HepG2 (cell line): ENCODE measurements around the gene PKD1L1. TPM values are rescaled to one million over a fixed set of nuclear protein-coding genes. Genes with fewer than 3 reads are reported as not detected.

Source experiments
- ATF7 ChIP-seq, 2 experiments: fragments of 450-650 bp in 1 of 2; sonication (generic) in 1 of 2; formaldehyde crosslinking in 1 of 2; IDR thresholded peaks; 2 replicates each; pipeline versions ENCODE4 v1.4.0 to v1.6.1; 2016 to 2020; ENCODE audit warnings: antibody characterized with exemption in 1 of 2, mild to moderate bottlenecking in 1 of 2, missing genetic modification reagents in 1 of 2
- CEBPB ChIP-seq: IDR thresholded peaks from 2 replicates; pipeline ENCODE4 v1.6.1; 2011; ENCODE audit warnings: low read depth, low read length, improper control_type of control experiment, borderline replicate concordance
- DMAP1 ChIP-seq: IDR thresholded peaks from 2 replicates; pipeline ENCODE4 v1.6.1; 2016
- GATAD1 ChIP-seq: IDR thresholded peaks from 2 replicates; pipeline ENCODE4 v1.6.1; 2016; ENCODE audit warnings: missing genetic modification reagents, missing compliant biosample characterization
- GZF1 ChIP-seq: sonication (generic); formaldehyde crosslinking; IDR thresholded peaks from 2 replicates; pipeline ENCODE4 v1.5.1; 2020; ENCODE audit warnings: mild to moderate bottlenecking, missing genetic modification reagents
- IKZF4 ChIP-seq: sonication (generic); formaldehyde crosslinking; IDR thresholded peaks from 2 replicates; pipeline ENCODE4 v1.5.1; 2020; ENCODE audit warnings: borderline replicate concordance, mild to moderate bottlenecking, low read depth, missing genetic modification reagents; ENCODE audit errors: not compliant biosample characterization
- KMT2B ChIP-seq: IDR thresholded peaks from 2 replicates; pipeline ENCODE4 v1.6.1; 2016; ENCODE audit warnings: missing genetic modification reagents, missing compliant biosample characterization
- NONO ChIP-seq, 2 experiments: fragments of 450-650 bp in 1 of 2; sonication (generic) in 1 of 2; formaldehyde crosslinking in 1 of 2; IDR thresholded peaks in 1 of 2; conservative IDR thresholded peaks in 1 of 2; 2 replicates each; pipeline versions ENCODE4 v1.6.1 to v1.8.0; 2017 to 2022; ENCODE audit warnings: mild to moderate bottlenecking in 1 of 2, missing genetic modification reagents in 1 of 2, moderate library complexity in 1 of 2
- NR1H2 ChIP-seq: sonication (generic); formaldehyde crosslinking; IDR thresholded peaks from 2 replicates; pipeline ENCODE4 v1.8.1; 2022; ENCODE audit warnings: low read depth, missing genetic modification reagents, borderline replicate concordance
- SP1 ChIP-seq, 2 experiments: fragments of 450-650 bp in 1 of 2; sonication (generic) in 1 of 2; formaldehyde crosslinking in 1 of 2; IDR thresholded peaks; 2 replicates each; pipeline versions ENCODE4 v1.4.0 to v1.6.1; 2016 to 2020; ENCODE audit warnings: missing genetic modification reagents in 1 of 2
- ZFP1 ChIP-seq: IDR thresholded peaks from 2 replicates; pipeline ENCODE4 v1.6.1; 2016
- ZMYM2 ChIP-seq: sonication (generic); formaldehyde crosslinking; IDR thresholded peaks from 2 replicates; pipeline ENCODE4 v1.8.0; 2022; ENCODE audit warnings: mild to moderate bottlenecking, missing genetic modification reagents
- ZNF17 ChIP-seq: sonication (generic); formaldehyde crosslinking; IDR thresholded peaks from 2 replicates; pipeline ENCODE4 v1.5.0; 2020; ENCODE audit warnings: mild to moderate bottlenecking, missing genetic modification reagents
- ZNF383 ChIP-seq: sonication (generic); formaldehyde crosslinking; IDR thresholded peaks from 2 replicates; pipeline ENCODE4 v1.4.0; 2020; ENCODE audit warnings: missing genetic modification reagents, mild to moderate bottlenecking, borderline replicate concordance
- ZNF563 ChIP-seq: sonication (generic); formaldehyde crosslinking; IDR thresholded peaks from 2 replicates; pipeline ENCODE4 v1.8.0; 2022; ENCODE audit warnings: mild to moderate bottlenecking, moderate library complexity, missing genetic modification reagents
- ZNF564 ChIP-seq: sonication (generic); formaldehyde crosslinking; IDR thresholded peaks from 2 replicates; pipeline ENCODE4 v1.8.1; 2023; ENCODE audit warnings: mild to moderate bottlenecking, missing genetic modification reagents
- ZSCAN31 ChIP-seq: sonication (generic); formaldehyde crosslinking; IDR thresholded peaks from 2 replicates; pipeline ENCODE4 v1.5.0; 2020; ENCODE audit warnings: low read depth, mild to moderate bottlenecking, missing genetic modification reagents
- polyA plus RNA-seq, 8 experiments: library from polyadenylated mRNA; depleted of rRNA in 3 of 8; stranded (reverse) in 7 of 8; unstranded in 1 of 8; fragments of >200 nt; fragmentation: Illumina TruSeq in 4 of 8; extraction: Trizol in 4 of 8; gene quantifications; 2 replicates each; pipeline versions ENCODE4 v1.2.1 to v1.2.3, GENCODE V29; 2011 to 2016; ENCODE audit warnings: low read depth in 4 of 8, missing spikeins in 1 of 8, mixed read lengths in 1 of 8; ENCODE audit not compliant: insufficient read depth in 1 of 8
- total RNA-seq, 5 experiments: library from RNA; depleted of rRNA; stranded (reverse); fragments of >200 nt; fragmentation: Illumina TruSeq; extraction: Trizol; gene quantifications; 2 replicates each; pipeline ENCODE4 v1.2.3, GENCODE V29; 2016; ENCODE audit warnings: low read depth in 1 of 5
- TF ChIP-seq, protein P1 (sequence below): sonication (generic); formaldehyde crosslinking; IDR thresholded peaks from 2 replicates; pipeline ENCODE4 v1.8.1; 2023; ENCODE audit warnings: mild to moderate bottlenecking, missing genetic modification reagents
- TF ChIP-seq, protein P2 (sequence below): fragments of 450-650 bp; IDR thresholded peaks from 2 replicates; pipeline ENCODE4 v1.6.1; 2017
- TF ChIP-seq, protein P3 (sequence below): sonication (generic); formaldehyde crosslinking; IDR thresholded peaks from 2 replicates; pipeline ENCODE4 v1.4.0; 2020; ENCODE audit warnings: missing genetic modification reagents; ENCODE audit errors: not compliant biosample characterization
- TF ChIP-seq, protein P4 (sequence below): sonication (generic); formaldehyde crosslinking; IDR thresholded peaks from 2 replicates; pipeline ENCODE4 v1.4.0; 2020; ENCODE audit warnings: mild to moderate bottlenecking, missing genetic modification reagents, borderline replicate concordance

Gene PKD1L1
- total and polyA plus RNA-seq, 2 of the 13 experiments (the other 11 are each of a cell fraction or from before 2014, with no cell fraction given), result 0.01 TPM; not detected in 1

DNA sequence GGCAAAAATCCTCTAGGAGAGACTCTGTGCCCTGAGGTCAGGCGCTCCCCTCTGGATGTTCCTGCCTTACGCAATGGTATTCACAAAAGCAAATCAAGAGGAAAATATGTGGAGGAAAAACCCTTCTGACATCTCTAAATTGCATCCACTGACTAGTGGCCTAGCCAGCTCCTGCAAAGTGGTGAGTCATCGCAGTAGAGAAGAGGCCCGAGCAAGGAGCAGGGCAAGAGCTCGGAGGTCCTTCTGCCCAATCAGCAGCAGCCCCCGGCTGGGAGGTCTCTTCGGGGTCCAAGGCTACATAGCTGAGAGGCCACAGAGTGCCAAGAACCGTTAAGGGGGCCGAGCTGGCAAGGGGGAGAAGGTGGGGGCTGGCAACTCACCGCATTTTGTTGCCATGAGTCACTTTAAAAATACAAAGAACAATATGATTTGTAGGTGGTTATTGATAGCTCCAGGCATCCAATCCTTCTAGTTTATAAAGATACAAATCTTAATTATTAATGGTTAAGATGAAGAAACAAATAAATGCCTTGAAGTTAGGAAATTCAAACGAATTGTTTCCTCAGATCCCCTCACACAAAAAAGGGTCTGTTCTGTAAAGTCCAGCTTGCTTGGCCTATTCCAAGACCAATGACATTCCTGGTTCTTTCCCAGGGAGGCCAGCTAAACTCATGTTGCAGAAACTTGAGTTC lies 161.6 kb downstream of the PKD1L1 start (continued):
- TF ChIP-seq NONO (IDR thresholded peaks at IDR 0.05) (no peak), NONO (CRISPR knock-in tag; conservative IDR thresholded peaks at IDR 0.05) (no peak), GZF1 (no peak), ZSCAN31 (CRISPR knock-in tag) (no peak), ZNF383 (CRISPR knock-in tag) (no peak), ZNF564 (CRISPR knock-in tag) (0 out of 2 replicates have a peak, but pooled peaks have one; percentile 37), ZNF17 (CRISPR knock-in tag) (no peak), GATAD1 (CRISPR knock-in tag) (no peak), KMT2B (CRISPR knock-in tag) (no peak), ATF7 (IDR thresholded peaks at IDR 0.05) (no peak), ATF7 (CRISPR knock-in tag; IDR thresholded peaks at IDR 0.05) (no peak), ZFP1 (CRISPR knock-in tag) (no peak), NR1H2 (CRISPR knock-in tag) (no peak), ZNF563 (CRISPR knock-in tag) (no peak), CEBPB (peak; percentile 88), SP1 (IDR thresholded peaks at IDR 0.05) (no peak), SP1 (CRISPR knock-in tag; IDR thresholded peaks at IDR 0.05) (no peak), ZMYM2 (CRISPR knock-in tag) (peak; percentile 69; the same call in 1 of the 2 replicates), IKZF4 (no peak), DMAP1 (CRISPR knock-in tag) (no peak; the same call in 1 of the 2 replicates)
- TF ChIP-seq, protein P1, sequence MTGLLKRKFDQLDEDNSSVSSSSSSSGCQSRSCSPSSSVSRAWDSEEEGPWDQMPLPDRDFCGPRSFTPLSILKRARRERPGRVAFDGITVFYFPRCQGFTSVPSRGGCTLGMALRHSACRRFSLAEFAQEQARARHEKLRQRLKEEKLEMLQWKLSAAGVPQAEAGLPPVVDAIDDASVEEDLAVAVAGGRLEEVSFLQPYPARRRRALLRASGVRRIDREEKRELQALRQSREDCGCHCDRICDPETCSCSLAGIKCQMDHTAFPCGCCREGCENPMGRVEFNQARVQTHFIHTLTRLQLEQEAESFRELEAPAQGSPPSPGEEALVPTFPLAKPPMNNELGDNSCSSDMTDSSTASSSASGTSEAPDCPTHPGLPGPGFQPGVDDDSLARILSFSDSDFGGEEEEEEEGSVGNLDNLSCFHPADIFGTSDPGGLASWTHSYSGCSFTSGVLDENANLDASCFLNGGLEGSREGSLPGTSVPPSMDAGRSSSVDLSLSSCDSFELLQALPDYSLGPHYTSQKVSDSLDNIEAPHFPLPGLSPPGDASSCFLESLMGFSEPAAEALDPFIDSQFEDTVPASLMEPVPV (CRISPR knock-in tag), result no peak
- TF ChIP-seq, protein P2, sequence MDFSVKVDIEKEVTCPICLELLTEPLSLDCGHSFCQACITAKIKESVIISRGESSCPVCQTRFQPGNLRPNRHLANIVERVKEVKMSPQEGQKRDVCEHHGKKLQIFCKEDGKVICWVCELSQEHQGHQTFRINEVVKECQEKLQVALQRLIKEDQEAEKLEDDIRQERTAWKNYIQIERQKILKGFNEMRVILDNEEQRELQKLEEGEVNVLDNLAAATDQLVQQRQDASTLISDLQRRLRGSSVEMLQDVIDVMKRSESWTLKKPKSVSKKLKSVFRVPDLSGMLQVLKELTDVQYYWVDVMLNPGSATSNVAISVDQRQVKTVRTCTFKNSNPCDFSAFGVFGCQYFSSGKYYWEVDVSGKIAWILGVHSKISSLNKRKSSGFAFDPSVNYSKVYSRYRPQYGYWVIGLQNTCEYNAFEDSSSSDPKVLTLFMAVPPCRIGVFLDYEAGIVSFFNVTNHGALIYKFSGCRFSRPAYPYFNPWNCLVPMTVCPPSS, result no peak
- TF ChIP-seq, protein P3, sequence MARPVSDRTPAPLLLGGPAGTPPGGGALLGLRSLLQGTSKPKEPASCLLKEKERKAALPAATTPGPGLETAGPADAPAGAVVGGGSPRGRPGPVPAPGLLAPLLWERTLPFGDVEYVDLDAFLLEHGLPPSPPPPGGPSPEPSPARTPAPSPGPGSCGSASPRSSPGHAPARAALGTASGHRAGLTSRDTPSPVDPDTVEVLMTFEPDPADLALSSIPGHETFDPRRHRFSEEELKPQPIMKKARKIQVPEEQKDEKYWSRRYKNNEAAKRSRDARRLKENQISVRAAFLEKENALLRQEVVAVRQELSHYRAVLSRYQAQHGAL, result no peak
- TF ChIP-seq, protein P4, sequence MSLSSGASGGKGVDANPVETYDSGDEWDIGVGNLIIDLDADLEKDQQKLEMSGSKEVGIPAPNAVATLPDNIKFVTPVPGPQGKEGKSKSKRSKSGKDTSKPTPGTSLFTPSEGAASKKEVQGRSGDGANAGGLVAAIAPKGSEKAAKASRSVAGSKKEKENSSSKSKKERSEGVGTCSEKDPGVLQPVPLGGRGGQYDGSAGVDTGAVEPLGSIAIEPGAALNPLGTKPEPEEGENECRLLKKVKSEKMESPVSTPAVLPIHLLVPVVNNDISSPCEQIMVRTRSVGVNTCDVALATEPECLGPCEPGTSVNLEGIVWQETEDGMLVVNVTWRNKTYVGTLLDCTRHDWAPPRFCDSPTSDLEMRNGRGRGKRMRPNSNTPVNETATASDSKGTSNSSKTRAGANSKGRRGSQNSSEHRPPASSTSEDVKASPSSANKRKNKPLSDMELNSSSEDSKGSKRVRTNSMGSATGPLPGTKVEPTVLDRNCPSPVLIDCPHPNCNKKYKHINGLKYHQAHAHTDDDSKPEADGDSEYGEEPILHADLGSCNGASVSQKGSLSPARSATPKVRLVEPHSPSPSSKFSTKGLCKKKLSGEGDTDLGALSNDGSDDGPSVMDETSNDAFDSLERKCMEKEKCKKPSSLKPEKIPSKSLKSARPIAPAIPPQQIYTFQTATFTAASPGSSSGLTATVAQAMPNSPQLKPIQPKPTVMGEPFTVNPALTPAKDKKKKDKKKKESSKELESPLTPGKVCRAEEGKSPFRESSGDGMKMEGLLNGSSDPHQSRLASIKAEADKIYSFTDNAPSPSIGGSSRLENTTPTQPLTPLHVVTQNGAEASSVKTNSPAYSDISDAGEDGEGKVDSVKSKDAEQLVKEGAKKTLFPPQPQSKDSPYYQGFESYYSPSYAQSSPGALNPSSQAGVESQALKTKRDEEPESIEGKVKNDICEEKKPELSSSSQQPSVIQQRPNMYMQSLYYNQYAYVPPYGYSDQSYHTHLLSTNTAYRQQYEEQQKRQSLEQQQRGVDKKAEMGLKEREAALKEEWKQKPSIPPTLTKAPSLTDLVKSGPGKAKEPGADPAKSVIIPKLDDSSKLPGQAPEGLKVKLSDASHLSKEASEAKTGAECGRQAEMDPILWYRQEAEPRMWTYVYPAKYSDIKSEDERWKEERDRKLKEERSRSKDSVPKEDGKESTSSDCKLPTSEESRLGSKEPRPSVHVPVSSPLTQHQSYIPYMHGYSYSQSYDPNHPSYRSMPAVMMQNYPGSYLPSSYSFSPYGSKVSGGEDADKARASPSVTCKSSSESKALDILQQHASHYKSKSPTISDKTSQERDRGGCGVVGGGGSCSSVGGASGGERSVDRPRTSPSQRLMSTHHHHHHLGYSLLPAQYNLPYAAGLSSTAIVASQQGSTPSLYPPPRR (CRISPR knock-in tag), result peak; percentile 88
